ENCODE results near the gene RAPGEF4.

DNA sequence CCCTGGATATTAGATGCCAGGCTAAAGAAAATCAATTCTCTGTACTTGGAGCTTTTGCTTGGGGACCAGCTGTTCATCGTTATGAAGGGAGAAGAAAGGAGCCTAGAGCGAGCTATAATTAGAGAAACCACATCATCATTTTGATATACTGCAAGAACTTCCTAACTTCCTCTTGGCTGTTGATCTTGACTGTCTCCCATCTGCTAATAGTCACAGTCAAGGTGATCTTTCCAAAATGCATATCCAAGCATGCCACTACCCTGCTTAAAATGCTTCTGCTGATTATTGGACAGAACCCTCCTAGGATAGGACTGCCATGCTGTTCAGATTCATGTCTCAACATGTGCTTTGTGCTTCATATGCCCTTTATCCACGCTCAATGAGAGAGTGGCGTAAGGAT is 54.8 kb downstream of the RAPGEF4 start:
- TF ChIP-seq POLR2A (IDR thresholded peaks at IDR 0.05; ENCODE audit: low read depth, low read length) (no peak), TAF1 (IDR thresholded peaks at IDR 0.05; ENCODE audit: borderline replicate concordance, low read depth, low read length) (no peak), POLR2AphosphoS5 (IDR thresholded peaks at IDR 0.05; ENCODE audit: low read depth, low read length) (no peak)
